Breast epithelium (tissue), 3 donors: ENCODE results near the gene IFIT1.

ENCODE experiments used
- CTCF ChIP-seq, 3 donors: fragments of 450-650 bp; IDR thresholded peaks; one replicate each; pipeline ENCODE4 v1.5.1; 2016 to 2017; ENCODE audit warnings: antibody characterized with exemption in 3 of 3, mild to moderate bottlenecking in 3 of 3, moderate library complexity in 3 of 3
- POLR2AphosphoS5 ChIP-seq, 3 donors: sonication (generic); formaldehyde crosslinking; IDR thresholded peaks; one replicate each; pipeline ENCODE4 v1.6.1; 2017; ENCODE audit warnings: antibody characterized with exemption in 3 of 3

GRCh38 chr10:89431977-89432376 is 39.6 kb downstream of the IFIT1 start:
- TF ChIP-seq POLR2AphosphoS5 (IDR thresholded peaks at IDR 0.05) (no peak), CTCF (IDR thresholded peaks at IDR 0.05) (no peak)
